ENCODE results near the gene GPX5. TPM values are rescaled to one million over a fixed set of nuclear protein-coding genes. Genes with fewer than 3 reads are reported as not detected.

The GPX5 gene
- total RNA-seq, 2 experiments from 2014 or later = 0.09 TPM; not detected in 1

GRCh38 chr6:28583463-28583862 is 57.8 kb downstream of the GPX5 start:
- no peaks in the 10 kb centered on the region for H4K20me1 ChIP-seq (ENCODE audit: insufficient read depth, low read length)
- H3K79me2 ChIP-seq (ENCODE audit: insufficient read depth, low read depth, low read length) = no peaks in the 10 kb centered on the region
- no peaks in the 10 kb centered on the region for H3K4me1 ChIP-seq (ENCODE audit: insufficient read depth, low read length, poor library complexity, severe bottlenecking)
- intact Hi-C loops (cut with micrococcal nuclease; ENCODE audit: unreplicated experiment) = no loop called here
- no TSS peak for BruUV-seq (replicated peaks)
- no peak overlapping the region for H3K27ac ChIP-seq (ENCODE audit: low read depth, low read length, poor library complexity, severe bottlenecking)
- H2AFZ ChIP-seq (ENCODE audit: low read length) = no peak overlapping the region
- CTCF ChIA-PET (ENCODE audit: unreplicated experiment) = no interaction called here
- DNase-seq (ENCODE audit: low spot score) = no peak
- H3K4me3 ChIP-seq (ENCODE audit: low read depth, low read length, poor library complexity, severe bottlenecking) = no peak overlapping the region
- H3K9me3 ChIP-seq (ENCODE audit: low read length) = no peaks in the 10 kb centered on the region
- POLR2A ChIA-PET = interaction anchor here (0.7 kb wide), 1 partner anchor 8 kb away, joined by 3 read pairs; no protein-coding TSS in a partner anchor
- H3K9me2 ChIP-seq (ENCODE audit: insufficient read depth, low read length) = no peaks in the 10 kb centered on the region
- TF ChIP-seq EZH2phosphoT487 (IDR thresholded peaks at IDR 0.05; ENCODE audit: borderline replicate concordance, low read depth, low read length) = no peak
- TF ChIP-seq CTCF (conservative IDR thresholded peaks at IDR 0.05; ENCODE audit: low read length) = no peak
- H3K36me3 ChIP-seq (ENCODE audit: insufficient read depth, low read length) = no peaks in the 10 kb centered on the region
- no peak overlapping the region for H3K4me2 ChIP-seq (ENCODE audit: low read length)

Other genes starting within 250 kb of the GPX5 start
- gene PGBD1, start 244.3 kb upstream of the GPX5 start, total RNA-seq (2014; rRNA removed; shearing (Covaris generic)) = 1.6 and 3.3 TPM in 2 replicates
- 1.6 and 1.9 TPM in 2 replicates for gene PGBD1, start 244.3 kb upstream of the GPX5 start, total RNA-seq (2022)
- not detected in 2 replicates for gene ZSCAN31, start 189.7 kb upstream of the GPX5 start, total RNA-seq (2014; rRNA removed; shearing (Covaris generic))
- not detected in 2 replicates for gene ZSCAN31, start 189.7 kb upstream of the GPX5 start, total RNA-seq (2022)
- 2.5 and 3.2 TPM in 2 replicates for gene ZKSCAN3, start 175.9 kb upstream of the GPX5 start, total RNA-seq (2014; rRNA removed; shearing (Covaris generic))
- 6.7 and 7.1 TPM in 2 replicates for gene ZKSCAN3, start 175.9 kb upstream of the GPX5 start, total RNA-seq (2022)
- 10.2 and 10.5 TPM in 2 replicates for gene ZSCAN12, start 126.1 kb upstream of the GPX5 start, total RNA-seq (2014; rRNA removed; shearing (Covaris generic))
- gene ZSCAN12, start 126.1 kb upstream of the GPX5 start, total RNA-seq (2022) = 8.4 and 11.0 TPM in 2 replicates
- gene ZSCAN23, start 82.4 kb upstream of the GPX5 start, total RNA-seq (2014; rRNA removed; shearing (Covaris generic)) = not detected in 2 replicates
- gene ZSCAN23, start 82.4 kb upstream of the GPX5 start, total RNA-seq (2022) = not detected in 2 replicates
- gene GPX6, start 10.1 kb upstream of the GPX5 start, total RNA-seq (2014; rRNA removed; shearing (Covaris generic)) = not detected in 2 replicates
- not detected in 2 replicates for gene GPX6, start 10.1 kb upstream of the GPX5 start, total RNA-seq (2022)

Data from OCI-LY7 (cell line).